SK-MEL-5 (cell line): ENCODE measurements around the gene WNT2B. TPM values are rescaled to one million over a fixed set of nuclear protein-coding genes. Genes with fewer than 3 reads are reported as not detected.

Experiments used
- DNase-seq: peaks from one replicate; pipeline ENCODE4 v3.0.0-alpha.2; 2016; ENCODE audit warnings: low read depth, low spot score
- in situ Hi-C: cut with HindIII; loops from 2 replicates; pipeline ENCODE4 v1.10.0; 2016; ENCODE audit warnings: low sequenced_read_pairs, high pct_unique_total_duplicates, low pct_unique_long_range_greater_than_20kb
- total RNA-seq: library from RNA; depleted of rRNA; stranded (reverse); fragments of >200 nt; shearing (Covaris generic); gene quantifications from 2 replicates; pipeline ENCODE4 v1.2.3, GENCODE V29; 2014

The WNT2B gene
- total RNA-seq, 1 experiment from 2014 or later: 0.37 TPM

DNA sequence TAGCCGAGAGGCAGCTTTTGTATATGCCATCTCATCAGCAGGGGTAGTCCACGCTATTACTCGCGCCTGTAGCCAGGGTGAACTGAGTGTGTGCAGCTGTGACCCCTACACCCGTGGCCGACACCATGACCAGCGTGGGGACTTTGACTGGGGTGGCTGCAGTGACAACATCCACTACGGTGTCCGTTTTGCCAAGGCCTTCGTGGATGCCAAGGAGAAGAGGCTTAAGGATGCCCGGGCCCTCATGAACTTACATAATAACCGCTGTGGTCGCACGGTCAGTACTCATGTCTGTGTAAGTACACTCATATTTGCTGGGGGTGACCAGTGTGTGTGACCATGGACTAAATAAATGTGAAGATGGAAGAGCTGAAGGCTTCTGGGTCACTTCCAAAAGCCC is 7.4 kb downstream of the WNT2B start:
- in situ Hi-C loops: no loop called here

DNA sequence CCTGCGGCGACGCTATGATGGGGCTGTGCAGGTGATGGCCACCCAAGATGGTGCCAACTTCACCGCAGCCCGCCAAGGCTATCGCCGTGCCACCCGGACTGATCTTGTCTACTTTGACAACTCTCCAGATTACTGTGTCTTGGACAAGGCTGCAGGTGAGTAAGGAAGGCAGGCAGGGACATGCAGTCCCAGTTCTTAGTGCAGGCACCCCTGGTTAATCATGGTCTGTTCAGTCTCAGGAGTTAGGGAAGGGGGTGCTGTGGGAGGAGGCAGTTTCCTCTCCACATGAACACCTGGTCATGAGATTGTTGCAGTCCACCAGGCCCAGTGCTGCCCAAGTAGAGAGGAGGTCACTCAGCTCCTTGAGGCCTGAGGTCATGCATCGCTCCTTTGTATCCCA is 8.5 kb downstream of the WNT2B start:
- no peak for DNase-seq
- in situ Hi-C loops: no loop called here

More for the DNA sequence above, 7.4 kb downstream of the WNT2B start:
- DNase-seq: no peak

DNA sequence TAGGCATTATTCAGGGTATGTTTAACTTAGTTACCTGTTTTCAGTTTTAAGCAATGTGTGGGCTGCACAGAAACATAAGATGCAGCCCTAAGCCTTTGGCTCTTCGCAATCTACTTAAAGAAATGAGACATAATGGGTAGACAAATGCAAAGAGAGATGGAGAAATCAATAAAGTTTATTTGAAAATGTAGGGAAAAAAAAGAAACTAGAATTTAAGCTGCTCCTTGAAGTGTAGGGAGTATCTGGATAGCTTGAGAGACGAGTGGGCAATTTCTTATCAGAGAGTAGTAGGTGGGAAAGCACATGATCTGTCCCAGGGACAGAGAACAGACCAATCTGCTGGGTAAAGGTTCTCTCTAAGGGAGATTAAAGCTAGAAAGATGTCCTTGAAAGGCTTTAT is 8.9 kb downstream of the WNT2B start:
- no peak for DNase-seq
- in situ Hi-C loops: no loop called here

DNA sequence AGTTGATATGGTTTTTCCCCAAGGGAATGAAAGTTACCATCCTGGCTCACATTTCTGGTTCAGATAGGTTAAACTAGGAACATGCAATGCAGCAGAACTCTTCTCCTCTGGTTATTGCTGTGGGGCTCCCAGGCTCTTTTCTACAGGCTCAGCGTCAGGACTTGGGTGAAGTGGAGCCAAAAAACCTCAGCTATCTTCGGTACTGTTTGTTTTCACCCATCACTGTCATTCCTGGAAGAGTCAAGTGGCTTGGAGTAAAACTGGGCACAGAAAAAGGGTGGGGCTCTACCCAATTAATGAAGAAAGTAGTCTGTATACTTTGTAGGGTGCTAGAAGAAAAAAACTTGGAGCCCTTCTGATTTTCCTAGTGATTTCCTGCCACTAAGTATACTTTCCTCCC is 9.4 kb downstream of the WNT2B start:
- no peak for DNase-seq
- in situ Hi-C loops: no loop called here

DNA sequence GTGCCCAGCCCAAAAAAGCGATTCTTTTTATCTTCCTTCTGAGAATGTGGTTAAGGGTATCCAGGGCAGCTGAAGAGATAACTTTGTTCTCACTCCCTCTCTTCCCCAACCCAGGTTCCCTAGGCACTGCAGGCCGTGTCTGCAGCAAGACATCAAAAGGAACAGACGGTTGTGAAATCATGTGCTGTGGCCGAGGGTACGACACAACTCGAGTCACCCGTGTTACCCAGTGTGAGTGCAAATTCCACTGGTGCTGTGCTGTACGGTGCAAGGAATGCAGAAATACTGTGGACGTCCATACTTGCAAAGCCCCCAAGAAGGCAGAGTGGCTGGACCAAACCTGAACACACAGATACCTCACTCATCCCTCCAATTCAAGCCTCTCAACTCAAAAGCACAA is 11.4 kb downstream of the WNT2B start:
- DNase-seq: no peak
- in situ Hi-C loops: no loop called here

DNA sequence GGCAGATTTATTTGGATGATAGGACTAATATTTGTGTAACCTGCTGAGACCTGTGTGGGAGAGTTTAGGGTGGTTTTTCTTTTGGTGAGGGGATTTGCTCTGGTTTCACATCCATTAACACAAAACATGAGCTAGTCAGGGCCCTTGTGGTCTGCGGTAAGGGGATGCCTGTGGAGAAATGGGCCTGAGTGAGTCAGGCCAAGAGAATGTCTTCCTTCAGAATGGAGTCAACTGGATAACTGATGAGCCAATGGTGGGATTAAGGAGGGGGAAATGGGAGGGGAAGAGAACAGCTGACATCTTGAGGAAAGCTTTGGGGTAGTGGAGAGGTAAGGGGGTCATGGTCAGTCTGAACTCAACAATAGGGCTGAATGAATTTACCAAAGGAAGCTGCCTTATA is 13.9 kb downstream of the WNT2B start:
- DNase-seq: peak; percentile 34
- in situ Hi-C loops: no loop called here

DNA sequence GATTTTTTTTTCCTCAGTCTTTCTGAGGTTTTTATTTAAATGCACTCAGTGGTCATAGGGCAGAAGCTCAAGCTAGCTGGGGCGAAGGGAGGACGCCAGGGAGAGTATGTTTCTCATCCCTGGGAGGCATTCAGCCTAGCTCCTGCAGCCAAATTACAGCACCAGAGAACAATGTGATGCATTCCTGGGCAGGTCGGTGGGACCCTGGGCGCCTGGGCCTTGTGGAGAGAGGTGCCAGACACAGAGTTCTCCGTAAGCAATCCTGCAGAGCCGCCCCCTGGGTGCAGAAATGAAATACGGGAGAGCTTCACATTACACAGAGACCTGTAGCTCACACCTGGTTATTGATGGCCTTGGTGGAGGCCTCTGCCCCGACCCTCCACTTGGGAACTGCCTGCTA is 15.5 kb downstream of the WNT2B start:
- in situ Hi-C loops: no loop called here
- no peak for DNase-seq

DNA sequence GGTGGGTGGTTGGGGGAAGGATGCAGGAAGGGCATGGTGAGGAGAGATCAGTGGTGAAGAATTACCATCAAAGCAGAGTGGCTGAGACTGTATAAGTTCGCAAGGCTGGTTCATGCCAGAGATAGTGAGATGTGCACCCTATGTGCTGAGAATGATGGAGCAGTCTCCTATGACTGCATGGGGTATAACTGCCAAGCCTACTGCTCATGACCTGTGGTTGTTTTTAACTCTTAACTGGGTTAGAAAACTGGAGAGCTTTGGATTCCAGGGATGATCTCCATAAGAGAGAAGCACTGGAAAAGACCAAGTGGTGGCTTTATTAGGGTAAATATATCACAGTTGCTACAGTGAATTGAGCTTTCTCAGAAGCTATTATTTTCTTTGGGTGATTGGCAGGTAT is 16.2 kb downstream of the WNT2B start:
- in situ Hi-C loops: no loop called here
- no peak for DNase-seq

DNA sequence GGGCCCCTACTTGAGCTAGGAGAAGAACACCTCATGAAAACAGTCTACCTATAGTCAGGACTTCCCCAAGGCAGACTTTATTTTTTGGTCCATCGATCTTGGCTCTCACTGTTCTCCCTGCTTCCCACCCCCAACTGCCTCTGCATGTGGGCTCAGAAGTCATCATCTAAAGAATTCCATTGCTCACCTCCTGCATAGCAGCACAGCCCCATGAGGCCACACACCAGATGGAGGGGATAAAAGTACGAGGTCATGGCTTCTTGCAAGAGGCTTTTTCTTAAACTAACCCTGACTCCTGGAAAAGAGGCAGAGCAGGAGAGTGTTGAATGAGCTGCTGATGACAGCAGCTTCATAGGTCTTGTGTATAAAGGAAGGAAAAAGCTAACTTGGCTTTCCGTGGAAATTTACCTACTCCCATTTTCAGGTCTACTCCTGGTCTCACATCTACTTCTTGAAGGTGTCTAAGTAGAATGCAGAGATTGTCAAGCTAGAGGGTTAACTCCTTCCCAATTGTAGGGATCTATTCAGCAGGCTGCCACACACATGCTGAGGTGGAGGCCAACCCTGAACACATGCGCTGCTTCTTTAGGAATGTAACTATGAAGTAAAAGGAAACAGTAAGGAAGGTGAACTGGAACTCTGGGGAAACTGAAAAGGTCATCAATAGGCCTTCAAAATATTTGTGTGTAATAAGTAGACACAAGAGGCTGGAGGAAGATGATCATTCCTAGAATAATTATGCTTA is 18.7 kb downstream of the WNT2B start:
- in situ Hi-C loops: no loop called here
- no peak for DNase-seq

DNA sequence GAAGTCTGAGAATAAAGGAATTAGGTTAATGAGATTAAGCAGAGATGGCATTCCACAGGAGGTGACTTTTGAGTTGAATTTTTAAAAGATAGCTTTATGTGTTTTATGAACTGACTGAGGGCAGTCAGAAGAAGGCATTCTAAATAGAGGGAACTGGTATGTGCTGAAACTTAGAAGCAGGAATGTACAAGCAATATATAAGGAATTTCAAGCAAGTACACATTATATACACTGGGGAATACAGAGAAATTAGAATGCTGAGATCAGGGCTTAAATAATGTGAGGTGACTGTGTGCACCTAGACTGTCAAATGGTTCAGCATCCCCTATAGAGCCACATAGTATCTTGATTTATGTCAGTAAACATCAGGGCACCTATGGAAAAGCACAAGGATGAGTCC is 19.3 kb downstream of the WNT2B start:
- in situ Hi-C loops: no loop called here
- no peak for DNase-seq

DNA sequence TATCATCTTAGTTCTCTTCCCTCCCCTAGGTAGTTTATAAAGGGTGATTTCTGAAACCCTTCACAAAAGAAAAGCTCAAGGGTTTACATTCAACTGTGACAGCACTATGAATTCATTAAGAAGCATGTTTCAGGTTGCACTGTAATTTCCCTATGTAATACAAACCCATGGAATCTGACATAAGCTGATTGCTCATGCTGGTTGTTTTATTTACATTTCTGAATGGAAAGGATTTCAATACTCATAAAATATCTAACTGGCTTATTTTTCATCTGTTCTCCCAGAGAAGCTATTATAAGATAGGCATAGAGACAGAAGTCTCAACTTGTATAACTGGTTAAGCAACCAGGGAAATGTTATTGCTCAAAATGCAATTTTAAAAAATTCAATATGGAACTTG is 20.5 kb downstream of the WNT2B start:
- no peak for DNase-seq
- in situ Hi-C loops: no loop called here

DNA sequence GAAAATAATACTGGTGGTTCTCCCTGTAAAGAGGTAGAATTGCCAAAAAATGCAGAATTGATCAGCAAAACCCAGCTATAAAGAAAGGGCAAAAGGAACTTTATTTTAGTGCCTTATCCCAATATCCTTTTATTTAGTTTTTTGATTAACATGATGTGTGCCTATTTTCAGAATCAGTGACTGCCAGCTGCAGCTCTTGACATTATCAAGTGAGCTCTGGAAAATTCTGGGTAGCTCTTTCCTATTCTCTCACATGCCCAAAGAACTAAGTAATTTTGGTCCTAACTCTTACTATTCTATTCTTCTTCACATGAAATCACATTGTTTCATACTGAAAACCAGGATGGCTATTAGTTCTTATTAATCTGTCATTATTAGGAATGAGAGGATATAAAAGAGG is 22.1 kb downstream of the WNT2B start:
- DNase-seq: no peak
- in situ Hi-C loops: no loop called here

DNA sequence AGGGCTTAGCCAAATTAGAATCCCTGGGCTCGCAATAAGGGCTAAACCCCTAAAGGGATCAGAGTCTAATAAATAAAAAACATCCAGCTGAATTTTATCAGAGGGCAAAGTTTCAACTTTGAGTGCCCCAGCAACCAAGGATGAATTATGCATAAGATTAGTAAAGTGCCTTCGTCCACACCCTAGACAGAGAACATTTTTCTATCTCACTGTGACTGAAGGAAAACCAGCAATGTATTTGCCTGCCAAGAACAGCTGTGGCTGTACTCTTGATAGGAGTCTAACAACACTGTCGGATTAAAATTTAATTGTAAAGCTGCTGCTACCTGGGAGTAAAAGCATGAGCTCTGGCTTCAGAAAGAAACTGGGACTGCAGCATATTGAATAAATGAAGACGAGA is 23.3 kb downstream of the WNT2B start:
- no peak for DNase-seq
- in situ Hi-C loops: no loop called here

DNA sequence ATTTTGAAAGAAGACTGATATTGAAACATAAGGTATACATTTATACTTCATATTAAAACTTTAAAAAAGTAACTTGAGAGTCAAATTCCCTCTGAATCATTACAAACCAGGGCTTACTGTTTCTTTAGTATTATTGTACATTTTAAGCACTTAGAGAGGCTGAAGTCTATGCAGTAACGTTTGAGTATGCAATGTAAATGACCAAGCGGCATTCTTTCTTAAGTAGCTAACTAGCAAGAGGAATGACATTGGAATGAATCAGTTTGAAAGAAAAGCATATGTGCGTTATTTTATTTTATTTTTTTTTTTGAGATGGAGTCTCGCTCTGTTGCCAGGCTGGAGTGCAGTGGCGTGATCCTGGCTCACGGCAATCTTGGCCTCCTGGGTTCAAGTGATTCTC is 24.3 kb downstream of the WNT2B start:
- in situ Hi-C loops: no loop called here
- DNase-seq: no peak

DNA sequence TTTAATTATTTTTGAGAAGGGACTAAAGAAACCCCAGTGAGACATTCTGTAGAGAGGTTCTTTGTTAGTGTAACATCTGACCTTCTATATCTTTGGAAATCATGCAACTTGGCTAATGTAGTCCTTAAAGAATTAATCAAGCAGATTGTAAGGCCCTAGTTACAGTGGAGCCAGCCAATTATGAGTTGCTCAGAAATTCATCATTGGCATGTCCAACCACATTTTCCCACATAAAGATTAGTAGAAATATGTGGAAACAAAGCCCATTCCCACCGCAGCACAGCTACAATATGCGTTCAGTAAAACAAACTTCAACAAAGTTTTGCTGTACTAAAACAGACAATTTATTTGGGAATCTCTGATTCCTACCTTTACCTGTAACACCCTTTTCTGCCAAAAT is 27.8 kb downstream of the WNT2B start:
- DNase-seq: no peak
- in situ Hi-C loops: no loop called here

DNA sequence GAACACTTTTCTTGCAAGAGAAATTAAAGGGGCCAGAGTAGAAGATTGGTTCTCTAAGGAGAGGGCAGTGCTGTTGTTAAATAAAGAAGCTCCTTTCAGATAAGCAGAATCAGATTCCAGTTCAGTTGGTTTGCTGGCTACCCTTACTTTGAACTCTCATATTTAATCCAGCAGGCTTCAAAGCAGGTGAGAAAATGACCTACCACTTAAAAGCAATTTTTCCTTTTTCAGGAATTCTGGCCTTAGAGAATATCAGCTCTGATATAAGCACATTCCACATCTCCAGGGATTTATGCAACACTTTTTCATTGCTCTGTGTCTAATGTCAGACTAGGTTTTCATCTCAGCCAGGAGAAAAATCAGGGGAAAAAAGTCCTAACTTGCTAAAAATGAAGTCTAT is 28.7 kb downstream of the WNT2B start:
- DNase-seq: no peak
- in situ Hi-C loops: no loop called here

DNA sequence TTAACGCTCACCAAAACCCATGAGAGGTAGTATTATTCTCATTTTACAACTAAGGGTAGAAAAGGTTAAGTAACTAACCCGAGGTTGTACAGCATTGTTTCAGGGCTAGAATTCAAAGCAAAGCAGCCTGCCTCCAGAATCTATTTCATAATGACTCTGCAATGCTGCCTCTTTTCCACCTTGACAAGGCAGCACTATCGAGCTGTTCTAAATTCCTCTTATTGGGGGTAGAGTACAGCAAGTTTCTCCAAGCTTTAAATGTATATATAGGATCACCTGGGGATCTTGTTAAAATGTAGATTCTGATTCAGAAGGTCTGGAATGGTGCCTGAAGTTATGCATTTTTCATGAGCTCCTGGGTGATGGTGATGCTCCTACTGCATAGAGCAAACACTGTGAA is 30.1 kb downstream of the WNT2B start:
- DNase-seq: no peak
- in situ Hi-C loops: no loop called here

DNA sequence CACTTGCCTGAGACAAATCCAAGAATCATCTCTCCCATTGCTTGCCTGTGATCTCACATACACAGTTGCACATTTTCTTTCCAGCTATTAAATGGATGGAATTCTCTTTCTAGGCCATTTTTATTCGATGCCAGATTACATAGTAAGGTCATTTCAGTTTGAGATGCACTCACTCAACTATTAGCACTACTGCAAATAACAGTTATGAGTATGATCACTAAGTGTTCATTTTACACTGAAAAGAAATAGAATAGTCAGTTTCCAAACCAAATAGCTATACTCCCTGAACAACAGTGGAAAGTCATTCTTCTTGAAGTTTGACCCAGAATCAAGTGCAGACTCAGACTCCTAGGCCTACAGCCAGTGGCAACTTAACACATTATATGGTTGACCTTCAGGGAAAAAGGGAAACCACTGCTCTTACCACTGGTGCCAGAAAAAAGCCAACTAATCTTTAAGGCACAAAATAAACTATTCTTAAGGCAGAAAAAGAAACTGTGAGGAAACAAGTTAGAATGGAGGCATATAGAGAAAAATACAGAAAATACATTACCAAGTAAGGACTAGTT is 31.5 kb downstream of the WNT2B start:
- in situ Hi-C loops: no loop called here

DNA sequence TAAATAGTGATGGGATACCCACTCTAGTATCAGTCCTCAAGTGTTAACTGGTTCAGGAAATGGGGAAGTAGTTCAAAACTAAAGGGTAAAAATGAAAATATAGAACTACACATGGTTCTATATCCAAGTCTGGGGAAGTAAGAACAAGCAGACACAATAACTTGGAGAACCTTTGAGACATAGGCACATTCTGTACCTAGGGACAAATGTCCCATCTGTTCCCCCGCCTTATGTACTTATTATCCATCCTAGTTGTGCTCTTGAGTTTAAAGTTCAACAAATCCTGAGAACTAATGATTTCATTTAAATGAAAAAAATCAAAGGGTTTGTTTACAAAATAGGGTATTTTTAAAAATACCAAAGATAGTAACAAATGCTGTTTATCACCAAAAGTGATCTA is 32.5 kb downstream of the WNT2B start:
- in situ Hi-C loops: no loop called here
- DNase-seq: no peak

More for the DNA sequence above, 31.5 kb downstream of the WNT2B start:
- no peak for DNase-seq
